Measurements from ENCODE around the gene NUAK1. TPM values are rescaled to one million over a fixed set of nuclear protein-coding genes. Genes with fewer than 3 reads are reported as not detected.

Gene NUAK1
- total RNA-seq, 1 donor from 2014 or later = not detected

GRCh38 chr12:106089935-106090334 lies 48.8 kb downstream of the NUAK1 start:
- Mint-ChIP-seq H3K4me1 (no peaks in the 10 kb centered on the region), H3K36me3 (ENCODE audit: low read depth) (no peaks in the 10 kb centered on the region), H3K4me3 (no peak overlapping the region), H3K27ac (no peak overlapping the region), H3K27me3 (peaks cover 20% of the 10 kb centered on the region), H3K9me3 (no peaks in the 10 kb centered on the region)
- ChIA-PET CTCF (no interaction called here), POLR2A (no interaction called here)
- ATAC-seq (ENCODE audit: low read depth) (no peak), DNase-seq (no peak)
- intact Hi-C loops (cut with micrococcal nuclease) = no loop called here
- no peak for TF ChIP-seq CTCF (IDR thresholded peaks at IDR 0.05)

GRCh38 chr12:106088811-106089485 lies 49.8 kb downstream of the NUAK1 start:
- CTCF ChIA-PET = no interaction called here
- TF ChIP-seq CTCF (IDR thresholded peaks at IDR 0.05) = no peak
- DNase-seq (no peak), ATAC-seq (ENCODE audit: low read depth) (no peak)
- H3K36me3 Mint-ChIP-seq (ENCODE audit: low read depth) = no peaks in the 10 kb centered on the region
- H3K27me3 Mint-ChIP-seq = peaks cover 23% of the 10 kb centered on the region
- H3K9me3 Mint-ChIP-seq = no peaks in the 10 kb centered on the region
- H3K4me3 Mint-ChIP-seq = no peak overlapping the region
- H3K27ac Mint-ChIP-seq = no peak overlapping the region
- POLR2A ChIA-PET = no interaction called here
- intact Hi-C loops (cut with micrococcal nuclease) = no loop called here
- no peaks in the 10 kb centered on the region for H3K4me1 Mint-ChIP-seq

- H3K4me1 Mint-ChIP-seq = no peaks in the 10 kb centered on the region
- CTCF ChIA-PET = no interaction called here
- no peaks in the 10 kb centered on the region for H3K9me3 Mint-ChIP-seq
- H3K36me3 Mint-ChIP-seq (ENCODE audit: low read depth) = no peaks in the 10 kb centered on the region
- ATAC-seq (ENCODE audit: low read depth) (no peak), DNase-seq (no peak)
- H3K27ac Mint-ChIP-seq = no peak overlapping the region
- intact Hi-C loops (cut with micrococcal nuclease) = no loop called here
- POLR2A ChIA-PET = no interaction called here
- H3K27me3 Mint-ChIP-seq = peaks cover 27% of the 10 kb centered on the region
- no peak for TF ChIP-seq CTCF (IDR thresholded peaks at IDR 0.05)
- H3K4me3 Mint-ChIP-seq = no peak overlapping the region
Measured at GRCh38 chr12:106088246-106088808, 50.4 kb downstream of the NUAK1 start.

DNA sequence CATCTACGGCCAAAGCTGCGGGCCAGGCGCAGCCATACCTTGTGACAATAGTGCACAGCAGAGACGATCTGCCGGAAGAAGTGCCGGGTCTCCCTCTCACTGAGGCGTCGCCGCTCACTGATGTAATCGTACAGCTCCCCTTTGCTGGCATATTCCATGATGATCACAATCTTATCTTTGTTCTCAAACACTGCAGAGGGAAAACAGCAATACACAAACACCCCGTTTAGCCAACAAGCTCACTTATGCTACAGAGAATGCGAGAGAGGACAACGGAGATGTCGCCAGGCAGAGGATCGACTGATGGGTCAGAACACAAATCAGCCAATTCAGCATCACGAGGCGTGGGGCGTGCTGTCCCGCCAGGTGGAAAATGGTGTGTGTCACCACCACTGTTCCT lies 52.1 kb downstream of the NUAK1 start:
- Mint-ChIP-seq H3K4me1 (no peaks in the 10 kb centered on the region), H3K36me3 (ENCODE audit: low read depth) (no peaks in the 10 kb centered on the region), H3K9me3 (no peaks in the 10 kb centered on the region), H3K27ac (no peak overlapping the region), H3K4me3 (no peak overlapping the region), H3K27me3 (peaks cover 29% of the 10 kb centered on the region)
- ChIA-PET CTCF (no interaction called here), POLR2A (no interaction called here)
- no peak for TF ChIP-seq CTCF (IDR thresholded peaks at IDR 0.05)
- intact Hi-C loops (cut with micrococcal nuclease) = no loop called here
- ATAC-seq (ENCODE audit: low read depth) (no peak), DNase-seq (no peak)

DNA sequence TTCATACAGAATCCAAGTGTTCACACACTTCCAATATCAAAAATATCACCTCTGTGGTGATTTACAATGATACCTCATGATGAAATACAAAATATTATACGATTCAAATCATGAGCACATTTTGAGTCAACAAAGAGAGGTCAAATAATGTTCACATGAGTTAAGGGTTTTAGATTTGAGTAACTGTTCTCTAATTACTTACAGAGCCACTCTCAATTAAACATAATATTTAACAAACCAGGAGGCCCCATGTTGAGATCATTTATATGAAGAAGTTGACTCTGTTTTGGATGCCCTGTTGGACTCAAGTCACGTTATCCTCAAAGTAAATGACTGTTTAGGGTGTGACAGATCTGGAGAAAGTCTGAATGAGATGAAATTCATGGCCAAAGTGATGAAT lies 53.5 kb downstream of the NUAK1 start:
- TF ChIP-seq CTCF (IDR thresholded peaks at IDR 0.05) = no peak
- Mint-ChIP-seq H3K27ac (no peak overlapping the region), H3K9me3 (no peaks in the 10 kb centered on the region), H3K4me1 (no peaks in the 10 kb centered on the region), H3K27me3 (peaks cover 28% of the 10 kb centered on the region), H3K36me3 (ENCODE audit: low read depth) (no peaks in the 10 kb centered on the region), H3K4me3 (no peak overlapping the region)
- CTCF ChIA-PET = no interaction called here
- DNase-seq (no peak), ATAC-seq (ENCODE audit: low read depth) (no peak)
- POLR2A ChIA-PET = no interaction called here
- intact Hi-C loops (cut with micrococcal nuclease) = no loop called here
